A549 (cell line): ENCODE data around the gene IGF1R.

ENCODE experiments used
- CTCF ChIP-seq: fragments of >200 bp; sonication (Bioruptor Twin); formaldehyde crosslinking; IDR thresholded peaks from 3 replicates; pipeline ENCODE4 v1.5.1; 2016
- EP300 ChIP-seq, 2 experiments: fragments of >200 bp; sonication (Bioruptor Twin); formaldehyde crosslinking; IDR thresholded peaks; 2 replicates in 1 of 2; 3 replicates in 1 of 2; pipeline ENCODE4 v1.6.1; 2016 to 2017
- ESRRA ChIP-seq: fragments of 150-350 bp; IDR thresholded peaks from 2 replicates; pipeline ENCODE4 v1.6.1; 2014; ENCODE audit warnings: mild to moderate bottlenecking, low read length, borderline replicate concordance
- MAFK ChIP-seq: fragments of 450-650 bp; IDR thresholded peaks from 2 replicates; pipeline ENCODE4 v1.6.1; 2014; ENCODE audit not compliant: partially characterized antibody
- MAX ChIP-seq: IDR thresholded peaks from 2 replicates; pipeline ENCODE4 v1.6.1; 2012
- PHF8 ChIP-seq: fragments of 200-600 bp; sonication (generic); IDR thresholded peaks from 2 replicates; pipeline ENCODE4 v1.6.1; 2016; ENCODE audit warnings: low read depth, mild to moderate bottlenecking, antibody characterized with exemption, moderate library complexity, borderline replicate concordance
- POLR2A ChIP-seq: IDR thresholded peaks from 2 replicates; pipeline ENCODE4 v1.6.1; 2012; ENCODE audit warnings: mild to moderate bottlenecking, low read length
- RNF2 ChIP-seq: fragments of 200-600 bp; sonication (generic); IDR thresholded peaks from 2 replicates; pipeline ENCODE4 v1.6.1; 2016; ENCODE audit warnings: low read depth, mild to moderate bottlenecking, antibody characterized with exemption, moderate library complexity, borderline replicate concordance
- USF2 ChIP-seq: fragments of 450-650 bp; IDR thresholded peaks from 2 replicates; pipeline ENCODE4 v1.6.1; 2014; ENCODE audit warnings: antibody characterized with exemption
- ZFP36 ChIP-seq: fragments of 450-650 bp; IDR thresholded peaks from 2 replicates; pipeline ENCODE4 v1.6.1; 2014; ENCODE audit warnings: borderline replicate concordance; ENCODE audit not compliant: partially characterized antibody

GRCh38 chr15:98863983-98864382 is 215.6 kb downstream of the IGF1R start:
- TF ChIP-seq POLR2A: no peak
- TF ChIP-seq CTCF: no peak
- TF ChIP-seq PHF8: no peak
- no peak for TF ChIP-seq ZFP36
- TF ChIP-seq MAFK: no peak
- no peak for TF ChIP-seq RNF2
- no peak for TF ChIP-seq EP300 (IDR thresholded peaks at IDR 0.05)
- no peak for TF ChIP-seq ESRRA
- TF ChIP-seq MAX: no peak
- TF ChIP-seq USF2: no peak
